Colonic mucosa (tissue), 4 donors: Measurements from ENCODE around the gene USP51. TPM values are rescaled to one million over a fixed set of nuclear protein-coding genes. Genes with fewer than 3 reads are reported as not detected.
A peak's percentile ranks its signal among the peaks of the same experiment; 100 is the strongest.
"Not testable (repeated sequence)": the region's sequence is repeated elsewhere in the genome, so short reads cannot be mapped to it uniquely, and the experiment has no call there.

Source experiments
- DNase-seq: peaks from one replicate; pipeline ENCODE4 v3.0.0-alpha.2; 2020
- H3K27ac ChIP-seq: fragments of 200-600 bp; one replicate; pipeline ENCODE4 v1.8.0; 2021
- H3K27me3 ChIP-seq: fragments of 200-600 bp; one replicate; pipeline ENCODE4 v1.8.0; 2021
- H3K36me3 ChIP-seq: fragments of 200-600 bp; one replicate; pipeline ENCODE4 v1.8.0; 2021
- H3K4me1 ChIP-seq: fragments of 200-600 bp; one replicate; pipeline ENCODE4 v1.8.0; 2021; ENCODE audit warnings: mild to moderate bottlenecking
- H3K4me3 ChIP-seq: fragments of 200-600 bp; one replicate; pipeline ENCODE4 v1.8.0; 2021
- H3K9ac ChIP-seq, 2 donors: one replicate each; pipeline ENCODE4 v1.7.0; 2013; ENCODE audit warnings: control low read depth in 2 of 2, low read depth in 2 of 2, low read length in 2 of 2
- H3K9me3 ChIP-seq: fragments of 200-600 bp; one replicate; pipeline ENCODE4 v1.8.0; 2021
- intact Hi-C: fragments of 100-400 bp; cut with DNase I; formaldehyde crosslinking; loops from one replicate; pipeline ENCODE4 v1.14.1; 2022
- total RNA-seq, 2 donors: library from RNA; stranded (reverse); fragmentation: NEBNext Ultra II Directional in 1 of 2; extraction: Animal tissue kit (Norgen Biotek cat#: 25700) in 1 of 2; gene quantifications; one replicate each; pipeline ENCODE4 v1.2.1, GENCODE V29; 2021
- TF ChIP-seq, protein P1 (sequence below): fragments of 200-600 bp; IDR thresholded peaks from one replicate; pipeline ENCODE4 v1.8.0; 2022; ENCODE audit warnings: antibody characterized with exemption, mild to moderate bottlenecking
- donor health status: healthy.
- donor health status: DM: no; HTN: no; CAD: no.
- donor health status: DM: no; HTN: no; CAD: no.

Gene USP51
- under 1 TPM; 0.49 to 0.53 TPM for total RNA-seq

DNA sequence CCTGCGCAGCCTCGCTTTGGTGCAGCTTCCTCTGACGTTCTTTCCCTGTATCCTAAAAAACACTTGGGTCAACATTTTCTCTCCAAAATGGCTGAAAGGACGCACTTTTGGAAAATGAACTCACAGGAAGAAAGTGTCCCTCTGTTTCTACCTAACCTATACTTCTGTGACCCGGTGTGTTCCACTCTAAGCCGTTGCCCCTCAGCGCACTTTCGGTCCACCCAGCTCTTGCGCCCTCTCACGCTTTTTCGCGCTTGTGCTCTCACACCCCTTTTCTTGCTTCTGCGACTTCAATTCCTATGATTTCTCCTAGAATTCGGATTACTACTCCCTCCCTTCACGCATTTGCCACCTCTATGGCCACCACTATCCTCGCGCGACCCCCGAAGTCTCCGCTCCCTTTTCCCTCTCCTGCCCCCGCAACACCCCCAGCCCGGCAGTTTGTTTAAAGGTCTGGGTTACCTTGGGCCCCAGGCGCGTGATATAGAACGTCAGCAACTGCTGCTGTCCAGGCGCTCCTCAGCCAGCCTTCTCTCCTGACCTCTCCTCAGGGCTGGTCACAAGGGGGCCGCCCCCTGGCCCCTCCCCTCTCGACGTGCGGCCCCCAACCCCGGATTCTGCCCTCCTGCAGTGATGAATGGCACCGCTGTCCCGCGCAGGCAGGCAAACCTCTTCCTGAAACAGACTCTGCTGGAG, at the start of gene USP51:
USP51 (minus strand) TSS at position 535 of the 696 bp plus-strand sequence. CDS start 909 bp downstream, outside the sequence.
- Histone ChIP-seq H3K4me1 (no peaks in the 10 kb centered on the region), H3K27me3 (no peaks in the 10 kb centered on the region), H3K36me3 (no peaks in the 10 kb centered on the region), H3K9me3 (no peaks in the 10 kb centered on the region), H3K9ac (peak within 1 kb of the TSS; percentile 52 to 64), H3K27ac (peak within 1 kb of the TSS; percentile 74), H3K4me3 (peak within 1 kb of the TSS; percentile 46)
- TF ChIP-seq, protein P1, sequence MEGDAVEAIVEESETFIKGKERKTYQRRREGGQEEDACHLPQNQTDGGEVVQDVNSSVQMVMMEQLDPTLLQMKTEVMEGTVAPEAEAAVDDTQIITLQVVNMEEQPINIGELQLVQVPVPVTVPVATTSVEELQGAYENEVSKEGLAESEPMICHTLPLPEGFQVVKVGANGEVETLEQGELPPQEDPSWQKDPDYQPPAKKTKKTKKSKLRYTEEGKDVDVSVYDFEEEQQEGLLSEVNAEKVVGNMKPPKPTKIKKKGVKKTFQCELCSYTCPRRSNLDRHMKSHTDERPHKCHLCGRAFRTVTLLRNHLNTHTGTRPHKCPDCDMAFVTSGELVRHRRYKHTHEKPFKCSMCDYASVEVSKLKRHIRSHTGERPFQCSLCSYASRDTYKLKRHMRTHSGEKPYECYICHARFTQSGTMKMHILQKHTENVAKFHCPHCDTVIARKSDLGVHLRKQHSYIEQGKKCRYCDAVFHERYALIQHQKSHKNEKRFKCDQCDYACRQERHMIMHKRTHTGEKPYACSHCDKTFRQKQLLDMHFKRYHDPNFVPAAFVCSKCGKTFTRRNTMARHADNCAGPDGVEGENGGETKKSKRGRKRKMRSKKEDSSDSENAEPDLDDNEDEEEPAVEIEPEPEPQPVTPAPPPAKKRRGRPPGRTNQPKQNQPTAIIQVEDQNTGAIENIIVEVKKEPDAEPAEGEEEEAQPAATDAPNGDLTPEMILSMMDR: no peak
- peak; percentile 39 for DNase-seq
- intact Hi-C loops: no loop called here

DNA sequence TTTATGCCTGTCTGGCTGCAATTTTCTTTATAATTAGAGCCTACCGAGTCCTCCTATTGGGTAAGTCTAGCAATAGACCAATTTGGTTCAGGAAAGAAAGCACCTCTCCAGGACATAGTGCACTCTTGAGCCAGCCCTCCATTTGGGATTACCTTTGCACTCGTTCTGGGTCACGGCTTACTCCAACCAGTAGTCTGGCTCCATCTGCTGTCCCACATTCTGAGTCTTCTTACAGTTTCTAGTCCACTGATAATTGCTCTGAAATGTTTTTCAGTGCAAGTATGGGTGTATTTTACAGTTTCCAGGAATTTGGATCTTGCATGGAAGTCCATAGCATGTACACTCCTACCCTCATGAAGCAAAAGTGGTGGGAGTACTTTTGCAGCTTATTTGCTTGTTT, 34.8 kb upstream of the USP51 start:
- DNase-seq: no peak
- TF ChIP-seq, protein P1: no peak

GRCh38 chrX:55523356-55523755, 33.7 kb upstream of the USP51 start:
- H3K27me3 ChIP-seq: no peaks in the 10 kb centered on the region
- intact Hi-C loops: no loop called here

More for the DNA sequence above, 34.8 kb upstream of the USP51 start:
- intact Hi-C loops: no loop called here
- H3K27ac ChIP-seq: no peak overlapping the region
- no peak overlapping the region for H3K9ac ChIP-seq
- no peaks in the 10 kb centered on the region for H3K36me3 ChIP-seq
- no peaks in the 10 kb centered on the region for H3K9me3 ChIP-seq
- H3K27me3 ChIP-seq: no peaks in the 10 kb centered on the region
- no peak overlapping the region for H3K4me3 ChIP-seq
- no peaks in the 10 kb centered on the region for H3K4me1 ChIP-seq

GRCh38 chrX:55522596-55523276, 33.1 kb upstream of the USP51 start:
- DNase-seq: no peak
- no peaks in the 10 kb centered on the region for H3K36me3 ChIP-seq
- no peak overlapping the region for H3K4me3 ChIP-seq
- TF ChIP-seq, protein P1: no peak
- H3K27me3 ChIP-seq: no peaks in the 10 kb centered on the region
- H3K4me1 ChIP-seq: no peaks in the 10 kb centered on the region
- H3K9me3 ChIP-seq: no peaks in the 10 kb centered on the region
- intact Hi-C loops: no loop called here
- no peak overlapping the region for H3K9ac ChIP-seq
- no peak overlapping the region for H3K27ac ChIP-seq

More at GRCh38 chrX:55523356-55523755, 33.7 kb upstream of the USP51 start:
- no peak for DNase-seq
- H3K4me3 ChIP-seq: no peak overlapping the region
- no peaks in the 10 kb centered on the region for H3K36me3 ChIP-seq
- no peak overlapping the region for H3K27ac ChIP-seq
- TF ChIP-seq, protein P1: no peak
- H3K4me1 ChIP-seq: no peaks in the 10 kb centered on the region
- no peaks in the 10 kb centered on the region for H3K9me3 ChIP-seq
- no peak overlapping the region for H3K9ac ChIP-seq

GRCh38 chrX:55521687-55522086, 32.0 kb upstream of the USP51 start:
- no peaks in the 10 kb centered on the region for H3K9me3 ChIP-seq
- H3K9ac ChIP-seq: no peak overlapping the region
- DNase-seq: no peak
- H3K4me3 ChIP-seq: no peak overlapping the region
- H3K27ac ChIP-seq: no peak overlapping the region
- TF ChIP-seq, protein P1: no peak
- H3K4me1 ChIP-seq: no peaks in the 10 kb centered on the region
- intact Hi-C loops: no loop called here
- no peaks in the 10 kb centered on the region for H3K27me3 ChIP-seq
- H3K36me3 ChIP-seq: no peaks in the 10 kb centered on the region

- intact Hi-C loops: not testable (repeated sequence)
Measured at GRCh38 chrX:55516794-55517481, 27.3 kb upstream of the USP51 start.

DNA sequence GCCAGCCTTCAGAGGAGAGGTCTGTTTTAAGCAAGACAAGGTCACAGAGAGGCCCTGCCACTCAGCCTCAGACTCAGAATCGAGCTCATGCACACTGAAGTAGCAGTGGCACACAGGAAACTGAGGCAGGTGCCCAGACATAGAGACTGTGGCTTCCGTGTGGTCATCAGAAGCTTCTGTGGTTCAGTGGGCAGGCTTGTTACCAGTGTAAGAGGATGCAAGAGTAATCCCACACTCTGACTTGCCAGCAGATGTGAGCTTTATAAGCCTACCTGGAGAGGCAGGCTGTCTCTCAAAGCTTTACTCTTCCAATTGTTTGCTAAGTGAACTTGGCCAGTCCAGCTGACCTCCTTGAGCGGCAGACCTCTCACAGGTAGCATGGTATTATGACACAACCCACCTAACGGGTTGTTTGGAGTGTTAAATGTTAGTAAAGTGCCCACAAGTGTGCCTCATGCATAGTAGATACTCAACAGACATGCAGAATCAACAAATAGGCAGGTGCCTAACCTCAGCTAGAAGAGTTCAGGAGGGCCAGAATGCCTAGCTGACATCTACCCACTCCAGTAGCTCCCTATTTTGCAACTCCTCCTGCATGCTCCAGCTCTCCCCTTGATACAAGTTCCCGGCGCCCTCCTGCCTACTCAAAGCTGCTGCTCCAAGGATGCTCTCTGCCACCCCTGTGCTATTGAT, 23.5 kb upstream of the USP51 start:
- H3K9me3 ChIP-seq, intact Hi-C loops, DNase-seq, H3K9ac ChIP-seq, H3K4me3 ChIP-seq, H3K4me1 ChIP-seq, H3K27me3 ChIP-seq, H3K36me3 ChIP-seq, H3K27ac ChIP-seq: not testable (repeated sequence)

More at GRCh38 chrX:55516794-55517481, 27.3 kb upstream of the USP51 start:
- H3K9me3 ChIP-seq, H3K9ac ChIP-seq, H3K4me1 ChIP-seq, H3K27ac ChIP-seq, H3K27me3 ChIP-seq, H3K4me3 ChIP-seq, H3K36me3 ChIP-seq, DNase-seq: not testable (repeated sequence)
